LNCAP (cell line): Measurements from ENCODE around the gene CD5L.

Experiments used
- TF ChIP-seq, protein P1 (sequence below): fragments of 450-650 bp; IDR thresholded peaks from 2 replicates; pipeline ENCODE4 v1.5.1; 2017; ENCODE audit warnings: mild to moderate bottlenecking

The CD5L gene

DNA sequence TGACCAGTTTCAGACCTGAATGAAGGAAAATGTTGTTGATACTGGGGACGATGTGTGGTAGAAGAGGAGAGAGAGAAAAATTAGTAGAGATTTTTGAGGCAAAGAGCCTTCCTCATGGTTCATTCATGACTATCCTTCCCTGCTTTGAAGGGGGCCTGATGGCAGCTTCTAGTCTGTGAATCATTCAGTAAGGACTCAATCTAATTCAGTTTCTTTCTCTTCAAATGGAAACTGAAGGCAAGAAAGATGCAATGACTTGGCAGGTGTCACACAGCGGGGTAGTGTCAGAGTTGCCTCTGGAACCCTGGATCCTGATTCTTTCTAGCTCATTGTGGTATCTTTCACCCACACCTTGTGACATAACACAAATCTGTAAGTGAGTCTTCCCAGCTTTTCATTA is 14.9 kb upstream of the CD5L start:
- TF ChIP-seq, protein P1, sequence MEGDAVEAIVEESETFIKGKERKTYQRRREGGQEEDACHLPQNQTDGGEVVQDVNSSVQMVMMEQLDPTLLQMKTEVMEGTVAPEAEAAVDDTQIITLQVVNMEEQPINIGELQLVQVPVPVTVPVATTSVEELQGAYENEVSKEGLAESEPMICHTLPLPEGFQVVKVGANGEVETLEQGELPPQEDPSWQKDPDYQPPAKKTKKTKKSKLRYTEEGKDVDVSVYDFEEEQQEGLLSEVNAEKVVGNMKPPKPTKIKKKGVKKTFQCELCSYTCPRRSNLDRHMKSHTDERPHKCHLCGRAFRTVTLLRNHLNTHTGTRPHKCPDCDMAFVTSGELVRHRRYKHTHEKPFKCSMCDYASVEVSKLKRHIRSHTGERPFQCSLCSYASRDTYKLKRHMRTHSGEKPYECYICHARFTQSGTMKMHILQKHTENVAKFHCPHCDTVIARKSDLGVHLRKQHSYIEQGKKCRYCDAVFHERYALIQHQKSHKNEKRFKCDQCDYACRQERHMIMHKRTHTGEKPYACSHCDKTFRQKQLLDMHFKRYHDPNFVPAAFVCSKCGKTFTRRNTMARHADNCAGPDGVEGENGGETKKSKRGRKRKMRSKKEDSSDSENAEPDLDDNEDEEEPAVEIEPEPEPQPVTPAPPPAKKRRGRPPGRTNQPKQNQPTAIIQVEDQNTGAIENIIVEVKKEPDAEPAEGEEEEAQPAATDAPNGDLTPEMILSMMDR = no peak

DNA sequence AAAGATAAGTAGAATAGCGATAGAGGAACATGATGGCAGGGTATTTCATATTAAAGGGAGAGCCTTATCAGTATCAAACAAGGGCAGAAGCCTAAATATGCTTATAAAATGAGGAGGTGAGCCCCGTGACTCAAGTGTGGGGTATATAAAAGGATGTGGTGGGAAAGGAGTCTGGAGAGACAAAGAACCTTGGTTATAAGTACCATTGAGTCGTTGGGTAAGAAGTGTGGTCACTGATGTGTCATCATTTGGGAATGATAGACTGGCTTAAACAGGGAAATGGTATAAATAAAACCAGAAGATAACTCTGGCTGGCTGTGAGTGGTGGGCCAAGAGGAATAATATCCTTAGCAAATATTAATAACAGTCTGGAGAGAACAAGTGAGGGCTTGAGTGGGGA is 10.9 kb upstream of the CD5L start:
- TF ChIP-seq, protein P1 = no peak

DNA sequence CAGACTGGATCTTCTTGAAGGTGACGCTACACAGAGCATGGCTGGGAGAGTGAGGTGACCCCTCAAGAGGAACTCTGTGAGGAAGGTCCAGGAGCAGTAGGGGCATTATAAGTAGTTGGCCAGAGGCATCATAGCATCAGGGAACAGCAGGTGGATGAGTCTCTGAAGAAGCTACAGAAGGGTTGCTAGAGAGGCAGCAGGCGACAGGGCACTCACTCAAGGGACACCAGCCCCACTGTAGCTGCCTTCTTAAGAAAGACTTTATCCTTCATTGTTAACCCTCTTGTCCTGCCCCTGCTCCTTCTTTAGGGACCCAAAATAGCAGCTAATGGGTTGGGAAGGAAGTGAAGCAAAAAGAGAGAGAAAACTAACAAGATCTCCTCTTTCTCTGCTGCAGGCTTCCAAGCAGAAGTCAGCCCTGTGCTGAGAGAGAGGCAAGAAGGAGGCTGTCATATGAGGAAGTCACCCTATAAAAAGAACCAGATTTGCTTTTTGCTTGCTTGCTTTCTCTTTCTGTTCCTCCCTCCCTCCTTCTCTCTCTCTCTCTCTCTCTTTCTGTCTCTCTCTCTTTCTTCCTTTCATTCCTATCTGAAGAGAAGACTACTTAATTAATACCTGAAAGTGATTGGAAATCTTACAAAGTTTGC is 7.7 kb upstream of the CD5L start:
- TF ChIP-seq, protein P1 = no peak

DNA sequence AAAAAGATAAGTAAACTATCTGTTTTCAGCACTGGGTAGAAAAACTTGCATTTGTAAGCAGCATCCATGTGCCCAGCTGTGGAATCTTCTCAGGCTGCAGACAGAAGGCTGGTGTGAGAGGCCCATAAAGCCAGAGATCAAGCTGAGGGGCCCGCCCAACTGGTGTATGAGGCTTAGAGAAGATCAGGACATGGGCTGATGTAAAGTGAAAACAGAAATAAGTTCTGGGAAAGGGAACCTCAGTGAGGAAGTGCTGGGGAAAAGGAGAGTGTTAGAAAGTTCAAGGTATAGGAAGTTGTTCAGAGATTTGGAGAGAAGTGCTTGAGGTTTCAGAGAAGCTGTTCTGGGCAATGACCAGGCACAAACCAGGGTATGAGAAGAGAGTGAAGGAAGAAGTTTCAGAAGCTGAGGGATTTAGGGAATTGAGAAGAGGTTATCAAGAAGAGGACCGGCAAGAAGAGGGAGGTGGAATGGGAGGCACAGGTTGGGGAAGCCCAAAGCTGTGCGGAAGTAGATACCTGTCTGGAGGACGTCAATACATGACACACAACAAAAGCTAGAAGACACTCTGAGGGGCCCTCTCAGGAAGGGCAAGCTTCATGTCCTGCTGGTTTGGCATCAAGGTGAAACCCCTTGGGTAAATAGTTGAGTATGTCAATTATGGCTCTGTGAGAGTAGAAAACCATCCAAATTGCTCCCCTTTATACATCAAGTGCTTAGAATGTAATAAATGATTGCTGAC is 2.7 kb upstream of the CD5L start:
- TF ChIP-seq, protein P1 = no peak

DNA sequence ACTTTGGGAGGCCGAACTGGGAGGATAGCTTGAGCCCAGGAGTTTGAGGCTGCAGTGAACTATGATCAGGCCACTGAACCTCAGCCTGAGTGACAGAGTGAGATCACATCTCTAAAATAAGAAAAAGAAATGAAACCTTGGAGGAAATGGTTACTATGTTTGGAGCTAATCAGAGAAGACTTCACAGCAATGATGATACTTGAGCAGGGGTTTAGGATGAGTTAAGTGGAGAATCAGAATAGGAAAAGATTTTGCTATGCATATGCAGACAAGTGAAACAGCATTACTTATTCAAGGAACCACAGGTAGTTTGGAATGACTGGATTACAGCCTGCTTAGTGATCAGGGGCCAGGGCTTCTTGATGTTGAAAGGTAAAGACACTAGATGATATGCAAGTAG is 1.3 kb upstream of the CD5L start:
- TF ChIP-seq, protein P1 = no peak

DNA sequence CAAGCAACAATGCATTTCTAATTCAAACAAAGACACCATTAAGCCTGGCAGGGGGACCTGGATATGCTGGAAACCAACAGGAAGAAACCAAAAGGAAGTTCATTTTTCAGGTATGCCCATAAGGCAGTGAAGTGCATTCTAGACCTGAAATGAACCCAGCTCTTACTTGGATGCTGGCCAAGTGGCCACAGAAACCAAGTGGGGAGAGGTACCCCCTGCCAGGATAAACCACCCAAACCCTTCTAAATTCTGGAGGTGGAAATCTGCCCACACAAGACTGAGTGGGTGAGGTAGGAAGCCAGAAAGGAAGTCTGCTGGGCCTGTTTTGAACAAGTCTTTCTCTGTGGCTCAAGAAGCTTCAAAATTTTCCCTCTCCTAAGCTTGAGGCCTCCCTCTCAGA is 2.6 kb downstream of the CD5L start:
- TF ChIP-seq, protein P1 = no peak

DNA sequence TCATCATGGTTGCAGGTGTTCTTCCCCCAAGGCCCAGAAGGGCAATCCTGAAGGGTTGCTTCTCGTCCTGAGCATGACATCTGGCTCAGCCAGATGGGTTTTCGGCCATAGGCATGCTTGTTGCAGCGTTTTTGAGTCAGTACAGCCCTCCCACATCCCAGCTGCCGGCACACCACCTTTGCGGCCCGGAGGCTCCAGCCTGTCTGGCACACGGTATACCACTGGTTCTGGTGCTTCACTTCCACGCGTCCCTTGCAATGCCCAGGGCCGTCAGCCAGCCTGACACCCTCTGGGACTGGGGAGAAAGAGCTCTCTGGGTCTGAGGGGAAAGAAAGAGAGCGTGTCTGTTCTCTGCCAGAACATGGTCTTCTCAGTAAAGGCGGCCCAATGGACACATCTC is 7.2 kb downstream of the CD5L start:
- TF ChIP-seq, protein P1 = no peak
